GM03348 (cell line): ENCODE data around the gene CCDC28B.
A peak's percentile ranks its signal among the peaks of the same experiment; 100 is the strongest.

ENCODE experiments used
- DNase-seq: peaks from one replicate; pipeline ENCODE4 v3.0.0; 2012; ENCODE audit warnings: low spot score

Gene CCDC28B

DNA sequence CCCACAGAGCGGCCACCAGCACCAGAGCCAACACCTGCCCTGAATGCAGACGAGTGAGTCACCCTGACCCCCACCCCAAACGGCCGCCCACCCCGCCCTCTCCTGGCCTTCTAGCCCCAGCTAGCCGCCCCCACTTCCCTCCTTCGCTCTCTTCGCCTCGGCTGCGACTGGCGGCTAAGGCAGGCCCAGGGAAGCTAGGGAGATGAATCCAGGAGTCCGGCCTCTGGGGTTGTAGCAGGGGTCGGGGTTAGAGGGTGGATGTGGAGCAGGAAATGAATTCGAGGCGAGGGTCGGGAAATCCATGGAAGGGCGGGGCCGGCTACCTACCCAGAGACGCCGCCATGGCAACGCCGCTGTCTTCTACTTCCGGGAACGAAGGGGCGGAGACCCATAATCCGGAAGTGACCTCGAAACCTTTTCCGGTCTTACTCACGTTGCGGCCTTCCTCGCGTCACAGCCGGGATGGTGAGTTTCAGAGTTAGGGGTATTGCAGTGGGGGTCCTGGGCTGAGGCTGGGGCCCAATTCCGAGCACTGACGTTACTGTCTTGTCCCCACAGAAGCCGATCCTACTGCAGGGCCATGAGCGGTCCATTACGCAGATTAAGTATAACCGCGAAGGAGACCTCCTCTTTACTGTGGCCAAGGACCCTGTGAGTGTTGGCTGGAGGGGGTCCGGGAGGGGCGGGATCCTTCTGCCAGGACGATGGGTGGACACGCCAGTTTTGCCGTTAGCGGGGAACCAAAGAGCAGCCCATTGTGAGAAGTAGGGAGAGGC, 21.8 kb downstream of the CCDC28B start, which contains the start of the genes EIF3I and TMEM234:
Gene EIF3I, plus strand, starts transcription at position 428 of the 776 bp plus-strand sequence. Its CDS starts 35 bp downstream, at position 463.
Gene TMEM234, minus strand, starts transcription at position 374 of the 776 bp plus-strand sequence. Its CDS starts 31 bp downstream, at position 343.
- DNase-seq, result peak; percentile 96

DNA sequence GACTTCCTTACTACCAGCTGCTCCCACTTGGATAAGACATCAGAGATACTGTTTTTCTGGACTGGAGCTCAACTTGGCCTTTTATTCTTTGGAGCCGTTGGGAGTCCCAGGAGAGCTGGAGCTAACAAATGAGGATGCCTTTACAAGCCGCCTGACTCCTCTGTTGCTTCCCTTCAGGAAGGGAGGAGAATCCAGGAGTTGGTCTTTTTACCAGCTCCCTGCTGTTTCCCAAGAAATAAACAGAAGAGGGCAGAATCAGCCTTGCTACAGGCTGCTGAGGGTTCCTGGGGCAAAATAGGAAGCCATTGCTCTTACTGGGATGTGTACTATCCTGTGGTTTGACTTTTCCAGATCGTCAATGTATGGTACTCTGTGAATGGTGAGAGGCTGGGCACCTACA, 23.3 kb downstream of the CCDC28B start:
- no peak for DNase-seq

DNA sequence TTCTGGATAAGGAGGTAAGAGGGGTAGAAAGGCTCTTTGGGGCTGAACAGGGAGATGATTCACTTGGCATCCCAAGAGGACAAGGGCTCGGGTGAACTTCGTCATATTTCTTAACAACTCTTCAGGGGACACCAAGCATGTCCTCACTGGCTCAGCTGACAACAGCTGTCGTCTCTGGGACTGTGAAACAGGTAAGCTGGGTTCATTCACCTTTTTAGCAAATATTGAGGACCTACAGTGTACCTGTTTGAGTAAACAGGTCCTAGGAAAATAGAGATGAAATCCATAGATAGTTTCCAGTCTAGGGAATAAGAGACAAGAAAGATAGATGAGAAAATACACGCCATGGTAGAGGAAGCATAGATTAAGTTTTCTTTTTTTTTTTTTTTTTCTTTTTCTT, 23.9 kb downstream of the CCDC28B start:
- no peak for DNase-seq

DNA sequence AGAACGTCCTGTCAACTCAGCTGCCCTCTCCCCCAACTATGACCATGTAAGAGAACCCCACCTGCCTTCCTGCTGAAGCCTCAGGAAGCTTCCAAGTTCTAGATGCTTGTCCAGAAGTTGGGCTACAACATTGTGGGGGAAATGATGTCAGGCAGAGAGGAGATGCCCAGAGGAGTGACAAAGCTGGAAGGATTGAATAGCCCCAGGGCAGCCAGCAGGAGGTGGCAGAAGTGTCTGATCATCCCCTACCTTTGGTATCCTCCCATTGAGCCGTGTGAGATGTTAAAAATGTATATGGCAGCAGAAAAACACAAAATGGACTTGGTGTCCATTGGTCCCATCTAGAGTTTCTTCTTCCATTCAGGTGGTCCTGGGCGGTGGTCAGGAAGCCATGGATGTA, 28.4 kb downstream of the CCDC28B start:
- no peak for DNase-seq

DNA sequence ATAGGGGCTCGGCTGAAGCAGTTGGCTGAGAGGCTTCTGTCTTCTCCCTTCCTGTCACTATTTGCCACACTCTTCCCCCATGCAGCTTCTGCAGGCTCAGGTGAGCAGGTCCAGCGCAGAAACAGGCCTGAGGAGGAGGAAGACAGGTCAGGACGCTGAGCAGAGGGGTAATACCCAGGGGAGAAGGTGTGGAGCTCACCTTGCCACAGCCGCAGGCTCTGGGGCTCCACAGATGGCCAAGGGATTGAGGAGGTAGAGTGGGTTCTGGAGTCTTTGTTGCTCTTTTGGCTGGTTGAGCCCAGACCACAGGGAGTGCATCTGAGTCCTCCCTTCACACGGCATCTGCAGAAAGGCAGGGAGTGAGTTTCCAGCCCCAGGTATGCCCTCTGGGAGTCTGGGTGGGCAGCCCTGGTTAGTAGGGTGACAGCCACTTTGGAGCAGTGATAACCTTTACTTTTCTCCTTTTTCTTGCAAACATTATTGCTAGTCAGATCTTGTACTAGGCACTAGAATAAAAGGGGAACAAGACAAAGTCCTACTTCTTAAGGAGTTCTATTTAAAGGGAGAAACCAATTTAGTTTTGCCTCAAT, 31.5 kb downstream of the CCDC28B start:
- no peak for DNase-seq

DNA sequence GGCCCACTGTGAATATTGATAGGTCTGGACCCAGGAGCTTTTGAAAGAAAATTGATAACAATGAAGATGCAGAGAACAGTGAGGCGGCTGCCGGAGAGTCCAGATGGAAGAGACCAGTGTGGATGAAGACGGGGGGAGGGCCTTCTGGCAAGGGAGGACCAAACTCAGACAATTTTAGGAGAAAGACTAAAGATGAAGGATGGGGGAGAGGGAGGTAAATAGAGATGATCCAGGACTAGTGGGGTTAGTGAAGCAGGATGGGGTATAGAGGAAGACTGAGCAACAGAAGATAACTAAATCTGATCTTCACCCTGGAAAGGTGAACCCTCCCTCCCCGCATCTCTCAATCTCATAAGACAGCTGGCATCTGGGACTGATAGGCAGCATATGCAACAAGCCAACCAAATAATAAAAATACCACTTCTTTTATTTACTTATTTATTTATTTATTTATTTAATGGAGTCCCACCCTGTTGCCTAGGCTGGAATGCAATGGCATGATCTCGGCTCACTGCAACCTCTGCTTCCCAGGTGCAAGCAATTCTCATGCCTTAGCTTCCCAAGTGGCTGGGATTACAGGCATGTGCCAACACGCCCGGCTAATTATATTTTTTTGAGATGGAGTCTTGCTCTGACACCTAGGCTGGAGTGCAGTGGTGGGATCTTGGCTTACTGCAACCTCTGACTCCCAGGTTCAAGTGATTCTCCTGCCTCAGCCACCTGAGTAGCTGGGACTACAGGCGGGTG, 32.3 kb downstream of the CCDC28B start:
- DNase-seq, result no peak

DNA sequence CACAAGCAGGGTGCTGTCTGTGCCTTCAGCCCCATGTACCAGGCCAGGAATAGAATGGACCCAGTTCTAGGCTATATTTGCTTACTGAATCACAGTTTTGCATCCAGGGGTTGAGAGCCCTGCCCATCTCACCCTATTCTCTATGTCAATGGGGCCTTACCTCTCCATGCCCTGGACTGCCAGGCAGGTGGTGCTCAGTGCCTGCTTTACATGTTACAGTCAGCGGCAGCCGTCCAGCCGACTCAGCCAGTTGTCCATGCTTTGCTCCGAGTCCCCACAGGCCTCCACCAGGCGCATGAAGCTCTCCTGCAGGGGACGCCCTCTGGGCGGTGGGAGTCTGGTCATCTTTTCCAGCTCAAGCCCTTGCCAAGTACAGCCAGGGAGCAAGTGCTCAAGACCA, 34.4 kb downstream of the CCDC28B start:
- DNase-seq, result no peak

DNA sequence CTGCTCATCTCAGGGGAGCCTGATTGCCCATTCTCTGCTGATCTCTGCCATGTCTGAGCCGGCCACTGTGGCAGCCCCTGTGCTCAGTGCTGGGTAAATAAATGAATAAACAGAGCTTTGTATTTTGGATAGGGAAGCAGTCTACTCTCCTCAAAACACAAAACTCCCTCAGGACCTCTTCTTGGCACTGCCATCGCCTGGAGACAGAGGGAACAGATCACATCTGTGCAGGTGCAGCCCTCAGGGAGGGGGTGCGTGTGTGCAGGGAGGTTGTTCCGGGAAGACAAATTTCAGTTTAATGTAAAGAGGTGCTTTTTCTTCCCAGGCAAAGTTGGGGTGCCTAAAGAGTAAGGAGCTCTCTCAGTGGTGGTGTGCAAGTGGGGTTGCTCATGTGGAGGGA, 38.9 kb downstream of the CCDC28B start:
- DNase-seq, result no peak

DNA sequence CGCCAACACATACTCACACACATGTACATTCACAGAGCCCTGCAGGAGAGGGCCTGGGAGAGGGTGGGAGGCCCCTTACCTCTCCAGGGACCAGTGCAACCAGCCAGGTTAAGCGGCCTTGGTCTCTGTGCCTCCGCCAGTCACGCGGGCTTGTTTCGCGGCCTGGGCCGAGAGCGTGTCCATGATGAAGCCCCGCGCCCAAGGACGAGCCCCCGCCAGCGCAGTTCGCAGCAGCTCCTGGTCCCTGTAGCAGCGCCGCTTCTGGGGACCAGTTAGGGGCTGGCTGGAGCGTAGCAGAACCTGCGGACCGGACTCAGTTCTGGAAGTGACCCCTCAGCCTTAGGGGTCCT, 39.4 kb downstream of the CCDC28B start:
- DNase-seq, result no peak

DNA sequence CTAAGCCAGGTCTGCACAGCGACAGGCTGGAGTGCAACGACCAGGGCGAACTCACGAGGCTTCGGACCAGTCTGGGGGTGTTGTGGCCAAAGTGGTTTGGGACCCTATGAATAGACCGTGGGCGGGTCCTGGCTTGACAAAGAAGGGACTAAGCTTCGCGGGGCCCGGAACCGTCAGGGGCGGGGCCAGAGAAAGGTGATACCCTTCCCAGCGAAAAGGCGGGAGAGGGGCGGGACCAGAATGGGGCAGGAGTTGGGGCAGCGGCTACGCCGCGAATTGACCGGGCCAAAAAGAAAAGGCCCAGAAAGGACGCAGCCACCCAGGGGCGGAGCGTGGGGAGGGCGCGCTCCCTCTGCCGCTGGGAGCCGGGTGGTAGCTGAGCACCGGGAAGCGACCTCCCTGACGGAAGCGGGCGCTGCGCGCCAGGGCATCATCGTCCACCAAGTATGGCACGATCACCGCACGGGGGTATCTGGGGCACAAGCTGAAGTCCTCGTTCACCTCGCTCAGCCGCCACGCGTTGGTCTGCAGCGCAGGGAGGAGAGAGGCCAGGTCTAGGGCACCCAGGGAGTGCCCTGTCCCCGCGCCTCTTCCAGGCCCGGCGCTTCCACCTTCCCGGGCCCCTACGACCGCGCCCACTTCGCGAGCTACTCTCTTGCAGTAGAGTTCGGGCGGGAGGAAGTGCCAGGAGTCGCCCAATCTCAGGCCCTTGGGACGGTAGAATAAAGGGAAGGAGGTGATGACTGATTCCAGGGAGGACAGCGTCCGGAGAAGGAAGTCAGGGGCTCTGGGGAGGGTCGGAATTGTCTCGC, 40.0 kb downstream of the CCDC28B start:
- peak; percentile 86 for DNase-seq

DNA sequence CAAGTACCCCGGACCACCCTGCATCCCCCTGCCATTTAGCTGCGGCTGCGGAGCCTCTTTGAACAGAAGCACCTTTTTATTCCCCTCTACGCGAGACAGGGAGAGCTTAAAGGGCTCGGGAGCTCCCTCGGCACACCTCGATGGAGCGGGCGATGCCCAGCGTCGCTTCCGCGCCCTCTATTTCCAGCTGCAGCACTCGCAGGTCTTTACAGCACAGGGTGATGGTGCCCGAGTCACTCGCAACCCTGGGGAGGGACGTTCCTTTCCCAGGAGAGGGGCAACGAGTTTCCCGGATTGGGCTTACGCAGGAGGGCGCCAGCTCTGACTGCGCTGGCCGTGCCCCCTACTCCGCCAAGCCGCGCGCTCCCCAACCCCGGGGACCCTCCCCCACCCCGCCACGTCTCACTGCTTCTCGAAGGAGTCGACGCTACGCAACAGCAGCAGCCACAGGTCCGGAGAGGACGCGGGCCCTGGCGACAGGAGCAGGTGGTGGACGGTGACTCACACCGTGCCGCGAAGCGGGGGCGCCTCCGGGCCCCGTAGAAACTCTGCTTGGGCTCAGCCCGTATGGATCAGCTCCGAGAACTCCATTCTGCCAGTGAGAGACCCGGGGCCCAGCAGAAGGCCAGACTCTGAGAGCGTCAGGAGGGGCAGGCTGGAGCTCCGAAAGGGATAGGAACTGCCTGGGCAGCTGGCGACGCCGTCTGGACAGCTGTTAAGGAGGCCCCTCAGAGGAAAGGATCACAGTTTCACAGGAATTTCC, 40.8 kb downstream of the CCDC28B start:
- peak; percentile 78 for DNase-seq

DNA sequence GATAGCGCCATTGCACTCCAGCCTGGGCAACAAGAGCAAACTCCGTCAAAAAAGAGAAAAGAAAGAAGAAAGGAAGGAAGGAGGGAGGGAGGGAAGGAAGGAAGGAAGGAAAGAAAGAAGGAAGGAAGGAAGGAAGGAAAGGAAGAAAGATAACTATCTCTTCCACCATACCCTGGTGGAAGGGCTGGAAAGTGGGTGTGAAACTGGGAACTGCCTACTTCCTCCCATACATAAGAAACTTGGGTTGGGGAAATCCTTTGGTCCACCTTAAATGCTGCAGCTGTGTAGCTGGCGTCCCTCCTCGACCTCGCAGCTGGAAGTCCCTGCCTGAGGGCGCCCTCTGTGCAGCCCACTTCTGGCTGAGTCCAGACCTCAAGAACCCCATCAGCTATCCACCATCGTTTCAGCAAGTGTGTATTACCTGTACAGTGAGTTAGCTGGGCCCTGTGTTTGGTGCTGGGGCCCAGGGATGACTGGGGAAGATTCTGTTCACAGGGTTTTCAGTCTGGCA, 42.0 kb downstream of the CCDC28B start:
- peak; percentile 44 for DNase-seq

DNA sequence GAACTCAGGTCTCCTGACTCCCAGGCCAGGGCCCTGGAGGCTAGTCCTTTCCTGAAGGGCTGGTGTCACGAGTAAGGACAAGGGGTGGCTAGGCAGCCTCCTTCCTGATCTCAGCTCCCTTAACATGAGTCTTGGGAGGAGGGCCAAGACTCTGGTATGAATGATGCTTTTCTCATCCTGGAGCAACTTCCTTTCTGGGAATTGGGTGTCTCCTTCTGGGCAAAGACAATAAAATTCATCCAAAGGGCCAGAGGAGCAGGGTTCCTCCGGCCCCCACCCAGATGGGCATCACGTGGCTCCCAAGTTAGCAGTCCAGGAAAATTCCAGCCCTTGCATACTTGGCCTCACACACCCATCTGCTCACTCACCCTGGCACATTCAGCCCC, 46.5 kb downstream of the CCDC28B start, which contains the start of gene FAM167B:
Gene FAM167B, plus strand, starts transcription at position 335 of the 386 bp plus-strand sequence. CDS start 200 bp downstream, outside the sequence.
- peak; percentile 94 for DNase-seq

DNA sequence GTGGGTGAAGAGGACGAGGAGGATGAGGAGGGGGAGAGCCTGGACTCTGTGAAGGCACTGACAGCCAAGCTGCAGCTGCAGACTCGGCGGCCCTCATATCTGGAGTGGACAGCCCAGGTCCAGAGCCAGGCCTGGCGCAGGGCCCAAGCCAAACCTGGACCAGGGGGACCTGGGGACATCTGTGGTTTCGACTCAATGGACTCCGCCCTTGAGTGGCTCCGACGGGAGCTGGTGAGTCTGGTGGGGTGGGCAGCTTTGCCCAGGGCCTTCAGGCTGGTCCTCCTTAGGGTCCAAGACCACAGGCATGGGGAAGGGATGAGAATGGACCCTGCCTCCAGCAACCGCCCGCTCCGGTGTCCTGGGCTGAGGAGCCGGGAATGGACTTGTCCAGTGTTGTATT, 47.1 kb downstream of the CCDC28B start:
- DNase-seq, result no peak

DNA sequence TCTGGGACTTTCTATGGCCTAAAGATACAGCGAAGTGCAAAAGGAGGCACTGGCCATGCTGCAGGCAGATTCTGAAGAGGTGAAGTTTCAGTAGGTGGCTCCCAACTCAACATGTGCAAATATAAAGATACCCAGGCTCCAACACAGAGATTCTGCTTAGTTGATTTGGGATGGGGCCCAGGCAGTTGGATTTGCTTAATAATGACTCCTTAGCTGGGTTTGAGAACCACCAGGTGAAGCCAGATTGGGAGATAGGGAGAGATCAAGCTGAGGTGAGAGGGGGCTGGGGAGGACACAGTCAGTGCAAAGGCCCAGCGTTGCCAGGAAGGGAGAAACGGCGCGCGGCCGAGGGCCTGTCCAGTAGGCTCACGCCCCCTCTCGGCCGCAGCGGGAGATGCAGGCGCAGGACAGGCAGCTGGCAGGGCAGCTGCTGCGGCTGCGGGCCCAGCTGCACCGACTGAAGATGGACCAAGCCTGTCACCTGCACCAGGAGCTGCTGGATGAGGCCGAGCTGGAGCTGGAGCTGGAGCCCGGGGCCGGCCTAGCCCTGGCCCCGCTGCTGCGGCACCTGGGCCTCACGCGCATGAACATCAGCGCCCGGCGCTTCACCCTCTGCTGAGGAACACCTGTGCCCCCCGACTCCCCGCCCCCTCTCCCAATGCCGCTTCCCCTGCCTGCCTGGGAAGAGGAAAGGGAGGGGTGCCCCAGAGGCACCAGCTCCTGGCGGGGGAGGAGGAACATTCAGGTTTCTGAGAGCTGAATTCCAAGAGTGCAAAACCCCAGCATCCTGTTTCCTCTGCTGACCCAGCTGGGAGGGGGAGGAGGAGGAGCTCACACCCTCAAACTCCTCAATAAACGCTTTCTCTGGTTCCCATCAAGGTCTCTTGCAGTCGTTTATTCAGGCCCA, 47.8 kb downstream of the CCDC28B start:
- DNase-seq, result peak; percentile 89

DNA sequence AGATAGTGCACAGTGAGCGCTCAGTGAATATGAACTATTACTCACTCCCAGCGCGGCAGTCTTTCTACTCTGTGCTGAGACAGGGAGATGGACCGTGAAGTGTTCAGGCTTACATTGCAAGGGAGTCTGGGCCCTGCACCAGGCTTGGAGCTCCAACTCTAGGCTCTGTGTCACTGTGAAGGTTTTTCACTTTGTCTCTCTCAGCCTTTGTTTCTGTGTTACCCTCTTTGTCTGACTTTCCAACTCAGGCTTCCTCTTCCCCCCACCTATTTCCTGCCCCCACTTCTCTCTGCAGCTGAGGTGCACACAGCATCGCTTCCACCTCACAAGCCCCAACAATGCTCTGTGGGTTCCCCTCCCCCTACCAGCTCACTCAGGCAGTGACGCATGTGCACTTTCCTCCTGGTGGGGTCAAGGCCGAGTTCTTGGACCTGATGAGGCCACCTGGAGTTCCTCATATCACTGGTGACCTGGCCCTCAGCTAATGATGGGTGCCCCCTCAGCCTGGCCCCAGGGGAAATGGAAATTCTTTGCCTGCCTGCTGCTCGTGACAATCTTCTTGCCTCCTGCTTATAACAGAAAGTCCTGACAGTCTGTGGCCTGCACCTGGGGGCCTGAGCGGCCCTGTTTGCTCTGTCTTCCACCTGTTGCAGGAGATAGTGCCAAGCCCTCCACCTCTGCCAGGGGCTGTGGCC, 49.6 kb downstream of the CCDC28B start:
- DNase-seq, result no peak

DNA sequence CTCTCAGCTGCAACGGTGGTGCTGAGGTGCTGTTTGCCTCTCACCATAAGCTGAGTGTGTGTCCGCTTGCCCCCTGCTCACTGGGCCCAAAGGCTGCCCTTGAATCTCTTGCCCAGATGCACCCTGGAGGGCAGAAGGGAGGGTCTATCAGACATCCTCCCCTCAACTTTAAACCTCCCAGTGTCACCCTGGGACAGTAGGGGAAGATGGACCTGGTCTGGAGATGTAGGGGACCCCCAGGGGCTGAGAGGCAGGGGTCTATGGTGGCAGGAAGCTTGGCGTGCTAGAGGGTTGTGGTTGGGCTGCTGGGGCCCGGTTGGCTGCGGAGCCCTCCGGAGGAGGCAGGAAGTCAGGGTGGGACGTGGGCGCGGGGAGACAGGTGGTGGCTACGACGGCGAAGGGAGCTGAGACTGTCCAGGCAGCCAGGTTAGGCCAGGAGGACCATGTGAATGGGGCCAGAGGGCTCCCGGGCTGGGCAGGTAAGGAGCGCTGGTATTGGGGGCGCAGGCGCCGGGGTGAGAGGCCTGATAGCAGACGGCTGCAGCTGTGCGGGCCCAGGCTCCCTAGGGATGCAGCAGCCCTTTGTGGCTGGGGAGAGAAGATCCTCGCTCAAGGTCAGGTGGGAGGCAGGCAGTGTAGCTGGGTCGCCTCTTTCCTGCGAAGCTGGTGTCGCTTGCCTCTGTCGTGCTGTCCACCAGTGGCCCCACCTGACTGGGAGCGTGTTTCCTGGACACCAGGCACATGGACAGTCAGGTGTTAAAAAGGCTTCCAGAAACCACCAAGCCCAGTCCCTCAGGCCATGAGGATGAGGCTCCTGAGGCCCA, 50.7 kb downstream of the CCDC28B start, which contains the start of gene LCK:
Gene LCK, plus strand, starts transcription at position 373 of the 824 bp plus-strand sequence. CDS start 23,065 bp downstream, outside the sequence.
- no peak for DNase-seq
